ENCODE data around the gene IL1R1.

DNA sequence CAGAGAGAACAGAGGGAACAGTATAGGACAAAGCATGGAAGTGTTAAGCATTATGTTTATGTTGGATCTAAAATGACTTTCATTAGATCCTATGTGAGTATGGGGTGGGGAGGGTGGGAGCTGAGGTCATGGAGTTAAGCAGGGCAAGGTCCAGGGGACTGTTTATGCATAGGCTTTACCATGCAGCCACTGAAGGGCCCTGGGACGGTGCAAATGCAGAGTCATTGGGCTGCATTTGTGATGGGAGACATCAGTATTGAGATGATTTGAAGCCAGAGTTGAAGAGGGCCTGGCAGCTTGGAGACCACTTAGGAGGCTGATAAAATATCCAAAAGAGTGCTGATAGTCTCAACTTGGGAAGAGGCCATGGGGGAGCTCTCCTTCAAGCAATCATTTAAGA, 66.9 kb downstream of the IL1R1 start:
- TF ChIP-seq, protein P1, sequence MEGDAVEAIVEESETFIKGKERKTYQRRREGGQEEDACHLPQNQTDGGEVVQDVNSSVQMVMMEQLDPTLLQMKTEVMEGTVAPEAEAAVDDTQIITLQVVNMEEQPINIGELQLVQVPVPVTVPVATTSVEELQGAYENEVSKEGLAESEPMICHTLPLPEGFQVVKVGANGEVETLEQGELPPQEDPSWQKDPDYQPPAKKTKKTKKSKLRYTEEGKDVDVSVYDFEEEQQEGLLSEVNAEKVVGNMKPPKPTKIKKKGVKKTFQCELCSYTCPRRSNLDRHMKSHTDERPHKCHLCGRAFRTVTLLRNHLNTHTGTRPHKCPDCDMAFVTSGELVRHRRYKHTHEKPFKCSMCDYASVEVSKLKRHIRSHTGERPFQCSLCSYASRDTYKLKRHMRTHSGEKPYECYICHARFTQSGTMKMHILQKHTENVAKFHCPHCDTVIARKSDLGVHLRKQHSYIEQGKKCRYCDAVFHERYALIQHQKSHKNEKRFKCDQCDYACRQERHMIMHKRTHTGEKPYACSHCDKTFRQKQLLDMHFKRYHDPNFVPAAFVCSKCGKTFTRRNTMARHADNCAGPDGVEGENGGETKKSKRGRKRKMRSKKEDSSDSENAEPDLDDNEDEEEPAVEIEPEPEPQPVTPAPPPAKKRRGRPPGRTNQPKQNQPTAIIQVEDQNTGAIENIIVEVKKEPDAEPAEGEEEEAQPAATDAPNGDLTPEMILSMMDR (IDR thresholded peaks at IDR 0.05; ENCODE audit: low read depth, low read length) = no peak
- TF ChIP-seq POLR2A (IDR thresholded peaks at IDR 0.05; ENCODE audit: extremely low read depth, insufficient read length) (no peak), MYC (IDR thresholded peaks at IDR 0.05; ENCODE audit: low read depth, low read length) (no peak)
